Measurements from ENCODE around the gene LZTS2.
A peak's percentile ranks its signal among the peaks of the same experiment; 100 is the strongest.

Gene LZTS2

DNA sequence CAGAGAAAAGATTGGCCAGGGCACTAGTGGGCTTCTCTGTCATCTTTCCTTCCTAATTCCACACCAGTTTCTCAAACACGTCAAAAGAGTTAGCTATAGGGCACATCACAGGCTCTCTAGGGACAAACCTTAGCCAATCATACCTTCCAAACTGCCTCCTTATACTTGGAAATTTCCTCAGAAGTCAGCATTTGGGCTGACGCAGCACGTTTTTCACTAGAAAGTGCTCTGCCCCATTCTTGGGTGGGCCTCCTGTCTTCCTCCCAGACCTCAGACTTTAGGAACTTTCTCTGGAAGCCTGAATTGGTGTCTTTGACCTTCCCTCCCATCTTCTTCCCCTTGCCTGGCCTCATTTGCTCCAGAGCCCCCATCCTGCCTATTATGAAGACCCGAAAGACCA is 42.5 kb downstream of the LZTS2 start:
- WGBS (ENCODE audit: insufficient coverage) = 88% methylated on average over 3 of the region's 4 CpGs
- peaks cover 0 to 27% (median 18%) of the 10 kb centered on the region in 4 experiments for H3K4me1 ChIP-seq (ENCODE audit: control extremely low read depth in 1 of 4, control insufficient read depth in 4 of 4, insufficient read depth in 4 of 4, low read length in 3 of 4)
- ChIA-PET CTCF (interaction anchor here (0.6 to 67.5 kb wide), 6 partner anchors 1 to 99 kb away, joined by 3 to 1574 read pairs (median 46); partner anchors contain the start of genes KAZALD1, PDZD7 and SFXN3), POLR2A (interaction anchor here (0.8 to 1.8 kb wide), 3 partner anchors 19 to 44 kb away, joined by 3 to 9 read pairs (median 4); partner anchors contain the start of gene KAZALD1)
- H3K27ac ChIP-seq (ENCODE audit: insufficient read depth in 1 of 2, low read depth in 1 of 2, low read length in 2 of 2, poor library complexity in 1 of 2, severe bottlenecking in 2 of 2) = peak overlapping the region in 1 of 2 experiments; percentile 81
- H3K36me3 ChIP-seq (ENCODE audit: control insufficient read depth in 4 of 4, insufficient read depth in 4 of 4, low read length in 3 of 4) = peaks cover 4 to 30% (median 10%) of the 10 kb centered on the region in 4 experiments
- H3K9me3 ChIP-seq (ENCODE audit: control extremely low read depth in 1 of 5, control insufficient read depth in 4 of 5, insufficient read depth in 2 of 5, low read depth in 1 of 5, low read length in 4 of 5) = no peaks in the 10 kb centered on the region
- DNase-seq = no peak
- peak overlapping the region in 4 of 7 experiments; percentile 75 to 91 (median 80) for H3K4me3 ChIP-seq (ENCODE audit: control insufficient read depth in 1 of 7, extremely low read depth in 1 of 7, insufficient read depth in 4 of 7, low read depth in 2 of 7, low read length in 6 of 7)
- H3K27me3 ChIP-seq (replicated peaks in 2 of 5; ENCODE audit: control insufficient read depth in 4 of 5, insufficient read depth in 5 of 5, low read length in 4 of 5) = peaks cover 2 to 14% (median 10%) of the 10 kb centered on the region in 5 experiments

DNA sequence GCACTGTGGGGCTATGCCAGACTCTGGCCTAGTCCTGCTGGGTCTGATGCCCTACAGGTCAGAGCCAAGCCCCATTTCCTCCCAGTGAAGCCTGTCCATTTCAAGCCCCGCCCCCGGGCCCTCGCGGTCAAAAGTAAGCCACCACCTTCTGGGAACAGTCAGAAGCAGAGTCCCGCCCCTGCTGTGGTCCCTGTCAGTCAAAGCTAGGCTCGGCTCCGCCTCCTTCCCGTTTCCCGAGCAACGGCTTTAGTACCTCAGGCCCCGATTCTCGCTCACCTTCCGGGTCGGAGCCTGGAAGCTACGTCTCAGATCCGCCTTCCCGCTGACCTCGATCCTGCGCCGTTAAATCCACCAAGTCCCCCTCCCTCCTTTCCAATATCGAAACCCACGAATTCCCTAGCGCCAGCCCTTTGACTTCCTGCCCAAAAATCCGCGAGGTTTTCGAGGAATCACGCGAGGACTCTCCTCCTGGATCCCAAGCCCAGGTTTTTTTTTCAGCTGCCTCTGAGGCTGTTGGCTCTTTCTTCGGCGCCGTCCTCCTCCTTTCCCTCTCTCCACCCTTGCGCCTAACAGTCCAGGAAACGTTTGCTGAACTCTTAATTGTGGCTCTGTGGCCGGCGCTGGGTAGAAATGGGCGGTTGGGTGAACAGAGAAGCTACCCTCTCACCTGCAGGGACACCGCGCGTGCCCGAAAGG is 43.2 kb downstream of the LZTS2 start:
- ChIA-PET POLR2A (interaction anchor here (0.8 to 1.8 kb wide), 4 partner anchors 11 to 45 kb away, joined by 3 to 9 read pairs (median 6); partner anchors contain the start of genes KAZALD1, PDZD7 and SFXN3), CTCF (interaction anchor here (1.0 to 67.5 kb wide), 7 partner anchors 0 to 98 kb away, joined by 3 to 1574 read pairs (median 21); partner anchors contain the start of genes KAZALD1, PDZD7 and SFXN3)
- Histone ChIP-seq H3K9me3 (ENCODE audit: control extremely low read depth in 1 of 5, control insufficient read depth in 4 of 5, insufficient read depth in 2 of 5, low read depth in 1 of 5, low read length in 4 of 5) (no peaks in the 10 kb centered on the region), H3K27me3 (replicated peaks in 2 of 5; ENCODE audit: control insufficient read depth in 4 of 5, insufficient read depth in 5 of 5, low read length in 4 of 5) (peaks cover 2 to 21% (median 13%) of the 10 kb centered on the region in 5 experiments), H3K4me1 (ENCODE audit: control extremely low read depth in 1 of 4, control insufficient read depth in 4 of 4, insufficient read depth in 4 of 4, low read length in 3 of 4) (peaks cover 0 to 27% (median 19%) of the 10 kb centered on the region in 4 experiments), H3K36me3 (ENCODE audit: control insufficient read depth in 4 of 4, insufficient read depth in 4 of 4, low read length in 3 of 4) (peaks cover 3 to 23% (median 4%) of the 10 kb centered on the region in 4 experiments), H3K4me3 (ENCODE audit: control insufficient read depth in 1 of 7, extremely low read depth in 1 of 7, insufficient read depth in 4 of 7, low read depth in 2 of 7, low read length in 6 of 7) (peak overlapping the region; percentile 50 to 91 (median 80)), H3K27ac (ENCODE audit: insufficient read depth in 1 of 2, low read depth in 1 of 2, low read length in 2 of 2, poor library complexity in 1 of 2, severe bottlenecking in 2 of 2) (peak overlapping the region; percentile 51 to 81)
- peak; percentile 87 to 90 (median 89) for DNase-seq
- WGBS (ENCODE audit: insufficient coverage) = under 1% methylated on average over 28 of the region's 40 CpGs

DNA sequence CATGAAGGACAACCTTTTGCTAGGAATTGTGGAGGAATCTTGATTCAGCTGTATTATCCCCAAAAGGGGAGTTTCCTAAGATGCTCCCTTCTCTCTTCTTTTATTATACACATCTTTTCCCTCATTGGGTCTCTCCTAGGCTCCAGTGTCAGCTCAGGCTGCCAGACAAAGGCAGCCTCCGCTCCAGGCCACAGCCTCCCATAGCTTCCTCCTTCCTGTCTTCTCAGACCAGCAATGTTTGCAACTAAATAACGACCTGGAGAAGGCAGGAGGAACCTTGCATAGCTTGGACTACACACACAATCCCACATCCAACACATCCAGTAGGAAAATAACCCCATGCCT is 43.7 kb downstream of the LZTS2 start:
- no CpG with 5 or more reads among the region's 2 CpGs for WGBS (ENCODE audit: insufficient coverage)
- POLR2A ChIA-PET = interaction anchor here (1.3 to 1.8 kb wide), 3 partner anchors 11 to 20 kb away, joined by 4 to 9 read pairs (median 7); partner anchors contain the start of genes KAZALD1, PDZD7 and SFXN3
- Histone ChIP-seq H3K27ac (ENCODE audit: insufficient read depth in 1 of 2, low read depth in 1 of 2, low read length in 2 of 2, poor library complexity in 1 of 2, severe bottlenecking in 2 of 2) (peak overlapping the region; percentile 51 to 81), H3K27me3 (replicated peaks in 2 of 5; ENCODE audit: control insufficient read depth in 4 of 5, insufficient read depth in 5 of 5, low read length in 4 of 5) (peaks cover 2 to 26% (median 16%) of the 10 kb centered on the region in 5 experiments), H3K4me3 (ENCODE audit: control insufficient read depth in 1 of 7, extremely low read depth in 1 of 7, insufficient read depth in 4 of 7, low read depth in 2 of 7, low read length in 6 of 7) (peak overlapping the region; percentile 50 to 91 (median 80)), H3K9me3 (ENCODE audit: control extremely low read depth in 1 of 5, control insufficient read depth in 4 of 5, insufficient read depth in 2 of 5, low read depth in 1 of 5, low read length in 4 of 5) (no peaks in the 10 kb centered on the region), H3K36me3 (ENCODE audit: control insufficient read depth in 4 of 4, insufficient read depth in 4 of 4, low read length in 3 of 4) (peaks cover 0 to 18% (median under 1%) of the 10 kb centered on the region in 4 experiments), H3K4me1 (ENCODE audit: control extremely low read depth in 1 of 4, control insufficient read depth in 4 of 4, insufficient read depth in 4 of 4, low read length in 3 of 4) (peaks cover 0 to 31% (median 22%) of the 10 kb centered on the region in 4 experiments)
- CTCF ChIA-PET = interaction anchor here (1.0 to 67.5 kb wide), 7 partner anchors 0 to 98 kb away, joined by 3 to 1574 read pairs (median 21); partner anchors contain the start of genes KAZALD1, PDZD7 and SFXN3
- no peak for DNase-seq

DNA sequence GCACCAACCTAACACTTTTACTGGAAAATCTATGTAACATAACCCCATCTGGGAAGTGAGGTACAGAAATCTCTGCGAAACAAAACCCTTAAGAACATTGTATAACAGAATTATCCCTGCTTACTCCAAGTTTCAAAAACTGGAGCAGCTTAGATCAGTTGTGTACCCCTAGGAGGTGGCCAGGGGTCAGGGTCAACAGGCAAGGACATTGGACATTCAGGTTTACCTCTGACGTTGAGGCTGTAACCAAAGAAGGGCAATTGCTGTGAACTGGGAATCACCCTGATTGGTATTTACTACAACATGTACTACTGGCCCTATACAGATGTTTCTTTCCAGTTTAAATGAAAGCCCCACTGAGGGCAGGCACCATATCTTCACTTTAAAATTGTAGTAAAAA is 44.5 kb downstream of the LZTS2 start:
- Histone ChIP-seq H3K9me3 (ENCODE audit: control extremely low read depth in 1 of 5, control insufficient read depth in 4 of 5, insufficient read depth in 2 of 5, low read depth in 1 of 5, low read length in 4 of 5) (no peaks in the 10 kb centered on the region), H3K36me3 (ENCODE audit: control insufficient read depth in 4 of 4, insufficient read depth in 4 of 4, low read length in 3 of 4) (peaks cover 0 to 10% (median 0%) of the 10 kb centered on the region in 4 experiments), H3K4me1 (ENCODE audit: control extremely low read depth in 1 of 4, control insufficient read depth in 4 of 4, insufficient read depth in 4 of 4, low read length in 3 of 4) (peaks cover 0 to 37% (median 25%) of the 10 kb centered on the region in 4 experiments), H3K4me3 (ENCODE audit: control insufficient read depth in 1 of 7, extremely low read depth in 1 of 7, insufficient read depth in 4 of 7, low read depth in 2 of 7, low read length in 6 of 7) (no peak overlapping the region), H3K27ac (ENCODE audit: insufficient read depth in 1 of 2, low read depth in 1 of 2, low read length in 2 of 2, poor library complexity in 1 of 2, severe bottlenecking in 2 of 2) (no peak overlapping the region), H3K27me3 (replicated peaks in 2 of 5; ENCODE audit: control insufficient read depth in 4 of 5, insufficient read depth in 5 of 5, low read length in 4 of 5) (peaks cover 6 to 34% (median 23%) of the 10 kb centered on the region in 5 experiments)
- WGBS (ENCODE audit: insufficient coverage) = 100% methylated on average over 1 of the region's 2 CpGs
- CTCF ChIA-PET = interaction anchor here (1.0 to 67.5 kb wide), 6 partner anchors 1 to 97 kb away, joined by 5 to 1574 read pairs (median 46); partner anchors contain the start of genes KAZALD1, PDZD7 and SFXN3
- no peak for DNase-seq
- POLR2A ChIA-PET = interaction anchor here (1.8 kb wide), 1 partner anchor 17 kb away, joined by 9 read pairs; the partner anchor contains the start of gene KAZALD1

DNA sequence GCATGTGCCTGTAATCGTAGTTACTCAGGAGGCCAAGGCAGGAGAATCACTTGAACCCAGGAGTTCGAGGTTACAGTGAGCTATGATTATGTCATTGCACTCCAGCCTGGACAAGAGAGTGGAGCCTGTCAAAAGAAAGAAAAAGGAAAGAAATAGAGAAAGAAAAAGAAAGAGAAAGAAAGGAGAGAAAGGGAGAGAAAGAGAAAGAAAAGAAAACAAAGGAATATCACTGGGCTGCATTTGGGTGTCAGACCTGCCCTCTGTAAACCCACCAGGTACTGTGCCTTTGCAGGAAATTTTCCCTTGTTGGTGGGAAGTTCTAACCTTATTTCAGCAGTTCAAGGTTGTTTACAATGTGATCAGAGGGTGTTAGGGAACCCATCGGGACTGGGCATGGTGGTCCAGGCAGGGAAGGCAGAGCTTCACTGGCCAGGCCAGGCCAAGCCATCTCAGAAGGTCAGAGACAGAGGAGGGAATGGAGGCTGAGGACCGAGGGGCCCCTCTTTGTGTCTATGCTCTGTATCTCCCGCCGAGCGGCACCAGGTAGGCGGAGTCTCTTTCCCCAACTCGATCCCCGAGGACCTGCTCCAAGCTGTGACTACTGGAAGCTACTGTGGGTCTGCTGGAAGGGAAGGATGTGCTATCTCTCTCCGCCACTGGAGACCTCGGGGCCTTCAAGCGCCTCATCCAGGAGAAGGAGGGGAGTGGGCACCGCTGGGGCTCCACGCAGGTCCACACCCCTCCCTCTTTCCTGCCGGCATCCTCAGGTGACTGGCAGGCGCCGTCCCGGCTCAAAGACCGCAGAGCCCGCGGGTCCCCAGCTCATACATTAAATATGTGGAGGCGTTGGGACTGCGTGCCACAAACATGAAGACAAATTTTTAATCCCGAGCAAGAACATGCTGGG is 47.0 kb downstream of the LZTS2 start:
- H3K4me3 ChIP-seq (ENCODE audit: control insufficient read depth in 1 of 7, extremely low read depth in 1 of 7, insufficient read depth in 4 of 7, low read depth in 2 of 7, low read length in 6 of 7) = no peak overlapping the region
- H3K36me3 ChIP-seq (ENCODE audit: control insufficient read depth in 4 of 4, insufficient read depth in 4 of 4, low read length in 3 of 4) = no peaks in the 10 kb centered on the region
- 76% methylated on average over 18 of the region's 25 CpGs for WGBS (ENCODE audit: insufficient coverage)
- DNase-seq = no peak
- H3K9me3 ChIP-seq (ENCODE audit: control extremely low read depth in 1 of 5, control insufficient read depth in 4 of 5, insufficient read depth in 2 of 5, low read depth in 1 of 5, low read length in 4 of 5) = no peaks in the 10 kb centered on the region
- no peak overlapping the region for H3K27ac ChIP-seq (ENCODE audit: insufficient read depth in 1 of 2, low read depth in 1 of 2, low read length in 2 of 2, poor library complexity in 1 of 2, severe bottlenecking in 2 of 2)
- H3K4me1 ChIP-seq (ENCODE audit: control extremely low read depth in 1 of 4, control insufficient read depth in 4 of 4, insufficient read depth in 4 of 4, low read length in 3 of 4) = peaks cover 0 to 42% (median 34%) of the 10 kb centered on the region in 4 experiments
- POLR2A ChIA-PET = no interaction called here
- peaks cover 10 to 56% (median 27%) of the 10 kb centered on the region in 5 experiments for H3K27me3 ChIP-seq (replicated peaks in 2 of 5; ENCODE audit: control insufficient read depth in 4 of 5, insufficient read depth in 5 of 5, low read length in 4 of 5)
- CTCF ChIA-PET = interaction anchor here (1.3 to 67.5 kb wide), 5 partner anchors 3 to 32 kb away, joined by 4 to 1574 read pairs (median 7); partner anchors contain the start of genes KAZALD1, PDZD7 and SFXN3

DNA sequence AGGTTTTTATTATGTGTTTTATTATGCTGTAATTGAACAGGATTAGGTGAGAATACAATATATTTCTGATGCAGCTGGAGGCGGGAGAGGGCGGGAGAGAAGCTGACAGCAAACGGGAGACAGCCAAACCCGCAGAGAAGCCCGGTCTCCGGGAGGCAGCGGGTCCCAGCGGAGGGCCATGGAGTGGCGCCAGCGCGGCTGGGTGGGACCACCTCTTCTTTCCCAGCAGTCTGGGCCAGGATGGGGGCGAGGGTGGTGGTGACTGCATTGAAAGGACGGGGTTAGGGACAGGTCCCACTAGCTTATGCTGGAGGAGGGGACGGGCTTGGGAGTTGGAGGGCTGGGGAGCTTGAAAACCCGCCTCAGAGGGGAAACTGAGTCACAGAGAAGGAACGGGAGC is 47.7 kb downstream of the LZTS2 start:
- no peaks in the 10 kb centered on the region for H3K36me3 ChIP-seq (ENCODE audit: control insufficient read depth in 4 of 4, insufficient read depth in 4 of 4, low read length in 3 of 4)
- 36% methylated on average over 8 of the region's 16 CpGs for WGBS (ENCODE audit: insufficient coverage)
- no peaks in the 10 kb centered on the region for H3K9me3 ChIP-seq (ENCODE audit: control extremely low read depth in 1 of 5, control insufficient read depth in 4 of 5, insufficient read depth in 2 of 5, low read depth in 1 of 5, low read length in 4 of 5)
- no peak overlapping the region for H3K4me3 ChIP-seq (ENCODE audit: control insufficient read depth in 1 of 7, extremely low read depth in 1 of 7, insufficient read depth in 4 of 7, low read depth in 2 of 7, low read length in 6 of 7)
- H3K27me3 ChIP-seq (replicated peaks in 2 of 5; ENCODE audit: control insufficient read depth in 4 of 5, insufficient read depth in 5 of 5, low read length in 4 of 5) = peaks cover 10 to 59% (median 27%) of the 10 kb centered on the region in 5 experiments
- CTCF ChIA-PET = interaction anchor here (1.8 to 67.5 kb wide), 5 partner anchors 4 to 94 kb away, joined by 5 to 1574 read pairs (median 7); partner anchors contain the start of genes KAZALD1, PDZD7 and SFXN3
- POLR2A ChIA-PET = no interaction called here
- H3K27ac ChIP-seq (ENCODE audit: insufficient read depth in 1 of 2, low read depth in 1 of 2, low read length in 2 of 2, poor library complexity in 1 of 2, severe bottlenecking in 2 of 2) = no peak overlapping the region
- no peak for DNase-seq
- peaks cover 0 to 36% (median 31%) of the 10 kb centered on the region in 4 experiments for H3K4me1 ChIP-seq (ENCODE audit: control extremely low read depth in 1 of 4, control insufficient read depth in 4 of 4, insufficient read depth in 4 of 4, low read length in 3 of 4)
